HG02852 (cell line): Measurements from ENCODE around the gene SPATA33.

Source experiments
- ATAC-seq: cut with Tn5 transposase; IDR thresholded peaks from one replicate; pipeline ENCODE4 v1.9.1; 2021; ENCODE audit warnings: mild to moderate bottlenecking, moderate library complexity; ENCODE audit not compliant: unreplicated experiment

SPATA33 gene

DNA sequence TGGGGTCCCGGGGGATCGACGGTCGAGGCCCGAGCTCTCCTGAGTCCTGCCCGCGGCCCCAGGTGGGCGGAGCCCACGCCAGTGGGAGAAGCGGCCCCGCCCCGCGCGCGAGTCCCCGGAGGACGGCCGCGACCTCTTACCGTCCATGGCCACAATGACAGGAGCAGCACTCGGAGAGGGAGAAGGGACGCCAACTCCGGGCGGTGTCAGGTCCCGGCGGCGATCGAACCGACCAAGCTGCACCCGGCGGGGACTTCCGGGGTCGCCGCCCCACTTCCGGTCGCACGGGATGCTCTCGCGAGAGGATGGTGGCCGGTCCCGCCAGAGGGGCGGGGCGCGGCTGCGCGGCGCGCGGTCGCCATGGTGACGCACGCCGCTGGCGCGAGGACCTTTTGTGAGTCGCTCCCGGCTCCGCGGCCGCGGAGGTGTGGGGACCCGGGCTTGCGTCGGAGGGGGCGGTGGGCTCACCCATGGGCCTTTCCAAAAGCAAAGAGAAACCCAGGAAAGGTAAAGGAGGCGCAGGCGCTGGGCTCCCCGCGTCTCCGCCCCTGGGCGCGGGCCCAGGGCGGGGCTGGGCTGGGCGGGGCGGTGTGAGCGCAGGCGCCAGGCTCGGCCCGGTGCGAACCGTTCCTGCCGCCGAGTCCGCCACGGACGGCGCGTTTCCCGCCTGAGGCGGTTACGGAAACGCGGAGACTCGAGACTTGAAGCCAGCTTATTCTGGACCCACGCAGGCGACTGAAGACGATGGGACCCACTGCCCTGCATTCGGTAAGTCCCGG, at the start of gene SPATA33, which contains the start of gene CHMP1A:
TSS of gene SPATA33 (plus strand) at position 395 of the 779 bp plus-strand sequence. CDS start at position 471, 76 bp downstream.
TSS of gene CHMP1A (minus strand) at position 267 of the 779 bp plus-strand sequence. CDS start at position 147, 120 bp downstream.
- ATAC-seq: peak; percentile 90

DNA sequence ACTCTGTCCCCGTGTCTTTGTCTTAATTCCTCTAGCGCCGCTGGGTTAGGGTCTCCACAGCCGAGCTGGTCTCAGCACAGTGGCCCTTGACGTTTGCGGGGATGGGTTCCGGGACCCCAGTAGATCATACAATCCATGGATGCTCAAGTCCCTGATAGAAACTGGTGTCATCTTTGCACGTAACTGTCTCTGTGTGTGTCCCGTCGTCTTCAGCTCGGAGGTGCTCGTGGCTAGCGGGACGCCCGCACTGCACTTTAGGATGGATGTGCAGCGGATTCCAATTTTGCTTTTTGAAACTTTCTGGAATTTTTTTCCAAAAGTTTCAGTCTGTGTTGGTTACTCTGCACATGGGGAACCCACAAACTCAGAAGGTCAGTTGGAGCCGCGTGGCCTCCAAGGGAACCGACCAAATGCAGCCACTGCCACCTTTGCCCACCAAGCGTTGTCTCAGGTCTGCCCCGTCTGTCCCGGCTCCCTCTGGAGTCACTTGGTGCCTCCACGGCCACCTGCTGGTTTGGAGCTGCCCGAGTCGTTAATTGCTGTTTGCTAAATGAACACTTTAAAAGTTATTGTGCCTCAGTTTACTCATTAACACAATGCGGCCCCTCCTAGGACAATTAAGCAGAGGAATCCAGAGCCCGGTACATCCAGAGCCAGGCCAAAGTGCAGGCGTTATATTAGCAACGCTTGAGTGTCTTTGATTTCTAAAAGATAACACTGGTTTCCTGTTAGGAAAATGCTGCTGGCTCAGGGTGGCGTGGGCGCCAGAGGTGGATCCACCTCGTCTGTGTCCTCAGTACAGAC, 49.5 kb upstream of the SPATA33 start:
- ATAC-seq: no peak

DNA sequence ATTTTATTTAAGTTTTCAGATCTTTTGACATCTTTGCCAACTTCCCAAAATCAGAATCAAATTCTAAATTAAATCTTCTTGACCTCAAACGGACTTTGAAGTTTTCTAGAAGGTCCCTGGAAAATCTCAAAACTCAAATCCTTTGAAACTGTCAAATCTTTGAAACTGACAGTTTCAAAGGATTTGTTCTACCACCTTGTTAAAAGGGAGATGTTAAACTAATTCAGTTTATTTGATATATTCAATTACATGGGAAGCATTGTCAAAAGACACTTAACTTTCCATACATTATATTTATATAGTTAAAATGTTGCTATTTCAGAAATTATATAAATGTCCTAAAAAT, 47.6 kb upstream of the SPATA33 start:
- no peak for ATAC-seq

DNA sequence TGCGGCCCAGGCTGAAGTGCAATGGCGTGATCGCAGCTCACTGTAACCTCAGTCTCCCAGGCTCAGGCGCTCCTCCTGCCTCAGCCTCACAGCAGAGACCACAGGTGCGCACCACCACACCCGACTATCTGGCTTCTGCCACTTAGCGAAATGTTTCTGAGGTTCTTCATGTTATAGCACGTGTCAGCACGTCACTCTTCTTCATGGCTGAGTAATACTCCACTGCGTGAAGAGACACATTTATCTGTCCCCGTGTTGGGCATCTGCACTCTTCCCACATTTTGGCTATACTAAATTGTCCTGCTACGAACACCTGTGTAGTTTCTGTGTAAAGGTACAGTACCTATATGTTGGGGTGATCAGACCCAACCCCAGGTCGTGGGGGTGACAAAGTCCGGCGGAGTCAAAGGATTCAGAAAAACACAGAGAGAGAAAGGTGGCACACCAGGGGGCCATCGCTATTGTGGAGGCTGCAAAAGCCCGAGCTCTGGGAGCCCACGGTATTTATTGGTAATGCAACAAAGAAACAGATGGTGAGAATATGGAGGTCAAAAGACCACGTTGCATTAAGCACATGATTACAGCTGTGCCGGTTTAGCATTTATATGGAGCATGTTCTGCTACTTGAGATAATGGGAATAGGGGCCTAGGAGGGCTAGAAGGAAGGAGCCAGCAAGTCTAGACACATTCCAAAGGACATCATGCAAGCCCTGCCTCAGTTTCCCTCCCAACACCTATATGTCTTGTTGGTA, 45.0 kb upstream of the SPATA33 start:
- ATAC-seq: no peak

DNA sequence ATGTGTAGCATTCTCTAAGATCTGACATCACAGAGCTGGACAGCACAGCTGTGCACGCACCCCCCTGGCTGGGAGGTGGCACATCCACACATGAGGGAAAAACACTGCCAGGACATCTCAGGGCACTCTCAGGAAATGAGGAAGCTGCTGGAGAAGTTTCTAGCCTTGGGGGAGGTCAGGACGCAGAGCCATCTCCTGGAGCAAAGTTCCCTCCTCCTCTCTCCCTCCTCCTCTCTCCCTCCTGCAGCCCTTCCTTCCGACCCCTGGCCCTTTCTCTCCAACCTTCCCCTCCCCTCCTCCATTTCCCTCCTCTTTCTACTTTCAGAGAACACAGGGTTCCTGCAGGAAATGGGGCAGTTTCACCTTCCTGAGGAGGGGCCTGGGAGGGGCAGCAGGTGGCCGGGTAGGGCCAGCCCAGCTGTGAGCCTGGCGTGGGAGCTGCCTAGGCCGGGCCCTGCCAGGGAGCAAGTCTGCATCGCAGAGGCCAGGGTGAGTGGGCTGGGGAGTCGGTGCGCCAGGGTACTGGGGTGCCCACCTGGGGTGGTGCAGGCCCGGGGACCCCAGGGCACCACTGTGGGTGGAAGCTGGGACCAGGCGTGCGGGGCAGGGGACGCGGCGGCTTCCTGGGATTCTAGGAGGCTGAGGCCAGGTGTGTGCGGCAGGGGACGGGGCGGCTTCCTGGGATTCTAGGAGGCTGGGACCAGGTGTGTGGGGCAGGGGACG, 44.2 kb upstream of the SPATA33 start, which contains the start of gene DPEP1:
TSS of gene DPEP1 (plus strand) at position 412 of the 723 bp plus-strand sequence. CDS start 16,769 bp downstream, outside the sequence.
- no peak for ATAC-seq

DNA sequence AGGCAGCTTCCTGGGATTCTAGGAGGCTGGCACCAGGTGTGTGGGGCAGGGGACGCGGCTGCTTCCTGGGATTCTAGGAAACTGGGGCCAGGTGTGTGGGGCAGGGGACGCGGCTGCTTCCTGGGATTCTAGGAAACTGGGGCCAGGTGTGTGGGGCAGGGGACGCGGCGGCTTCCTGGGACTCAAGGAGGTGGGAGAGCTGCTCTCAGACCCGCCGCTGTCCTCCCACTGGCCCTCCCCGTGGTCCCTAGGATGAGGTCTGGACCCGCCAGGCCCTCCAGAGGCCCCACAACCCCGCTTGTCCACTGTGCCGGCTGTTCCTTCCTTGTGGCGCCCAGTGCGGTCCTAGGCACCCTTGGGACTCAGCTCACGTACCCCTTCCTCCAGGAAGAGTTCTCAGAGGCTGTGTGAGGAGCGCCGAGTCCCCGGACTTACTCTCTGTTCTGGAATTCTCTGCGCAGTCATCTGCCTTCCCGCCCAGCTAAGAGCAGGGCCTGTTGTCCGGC, 43.6 kb upstream of the SPATA33 start:
- no peak for ATAC-seq

DNA sequence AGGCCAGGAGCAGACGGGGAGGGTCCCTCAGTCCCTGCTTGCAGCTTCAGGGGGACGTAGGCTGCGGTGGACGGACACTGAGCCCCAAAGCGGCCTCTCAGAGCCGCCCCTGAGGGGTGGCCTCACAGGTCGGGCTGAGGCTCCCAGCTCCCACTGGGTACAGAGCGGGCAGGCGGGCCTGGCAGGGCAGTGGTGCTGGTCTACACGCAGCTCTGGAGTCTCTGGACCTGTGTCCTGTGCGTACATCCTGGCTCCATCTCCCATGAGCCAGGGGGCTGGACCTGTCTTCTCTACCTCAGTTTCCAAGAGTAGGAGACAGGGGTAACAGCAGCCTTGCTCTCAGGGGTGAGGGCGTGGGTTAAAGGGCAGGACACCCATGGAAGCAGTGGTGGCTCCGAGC, 42.5 kb upstream of the SPATA33 start:
- ATAC-seq: no peak

DNA sequence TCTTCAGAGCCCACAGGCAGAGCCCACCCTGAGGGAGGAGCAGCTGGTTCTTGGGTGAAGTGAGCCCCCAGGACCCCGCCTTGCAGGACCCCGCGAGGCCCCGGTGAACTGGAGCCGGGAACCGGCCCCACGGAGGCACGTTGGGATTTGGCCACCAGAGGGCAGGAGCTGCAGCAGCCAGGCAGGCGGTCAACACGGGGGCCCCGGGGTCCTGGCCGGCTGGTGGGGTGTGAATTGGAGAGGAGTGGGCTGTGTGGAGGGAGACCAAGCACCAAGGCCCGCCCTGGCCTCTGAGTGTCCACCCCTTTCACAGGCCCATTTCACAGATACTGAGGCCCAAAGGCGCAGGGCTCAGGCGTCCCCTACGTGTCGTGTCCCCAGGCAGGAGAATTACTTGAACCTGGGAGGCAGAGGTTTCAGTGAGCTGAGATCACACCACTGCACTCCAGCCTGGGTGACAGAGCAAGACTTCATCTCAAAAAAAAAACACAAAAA, 42.0 kb upstream of the SPATA33 start:
- no peak for ATAC-seq

DNA sequence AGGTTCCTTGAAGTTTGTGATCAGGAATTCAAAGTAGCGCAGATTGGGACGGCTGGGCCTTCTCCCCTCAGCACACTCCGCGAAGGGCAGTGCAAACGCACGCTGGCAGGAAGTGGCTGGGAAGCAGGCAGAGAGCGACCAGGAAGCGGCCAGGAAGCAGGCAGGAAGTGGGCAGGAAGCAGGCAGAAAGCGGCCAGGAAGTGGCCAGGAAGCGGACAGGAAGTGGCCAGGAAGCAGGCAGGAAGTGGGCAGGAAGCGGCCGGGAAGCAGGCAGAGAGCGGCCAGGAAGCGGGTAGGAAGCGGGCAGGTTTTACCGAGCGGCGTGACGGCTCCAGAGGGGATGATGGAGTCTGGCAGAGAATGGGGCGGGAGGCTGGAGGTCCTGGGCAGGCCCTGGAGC, 41.0 kb upstream of the SPATA33 start:
- ATAC-seq: no peak

DNA sequence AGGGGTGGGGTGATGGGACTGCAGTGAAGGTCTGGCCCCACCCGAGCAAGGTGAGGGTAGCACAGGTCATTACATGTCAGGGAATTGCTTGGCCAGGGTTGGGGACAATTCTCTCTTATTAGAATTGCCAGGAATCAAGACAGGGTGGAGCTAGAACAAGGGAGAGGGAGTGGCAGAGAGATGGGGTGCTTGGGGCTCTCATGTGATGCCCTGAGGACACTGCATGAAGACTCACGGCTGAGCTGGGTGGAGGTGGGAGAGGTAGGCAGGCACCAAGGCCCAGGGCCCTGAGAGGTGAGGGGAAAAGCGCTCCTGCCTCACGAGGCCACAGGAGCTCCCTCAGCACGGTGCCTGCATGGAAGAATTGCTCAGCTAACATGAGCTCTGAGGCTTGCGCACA, 40.6 kb upstream of the SPATA33 start:
- no peak for ATAC-seq

DNA sequence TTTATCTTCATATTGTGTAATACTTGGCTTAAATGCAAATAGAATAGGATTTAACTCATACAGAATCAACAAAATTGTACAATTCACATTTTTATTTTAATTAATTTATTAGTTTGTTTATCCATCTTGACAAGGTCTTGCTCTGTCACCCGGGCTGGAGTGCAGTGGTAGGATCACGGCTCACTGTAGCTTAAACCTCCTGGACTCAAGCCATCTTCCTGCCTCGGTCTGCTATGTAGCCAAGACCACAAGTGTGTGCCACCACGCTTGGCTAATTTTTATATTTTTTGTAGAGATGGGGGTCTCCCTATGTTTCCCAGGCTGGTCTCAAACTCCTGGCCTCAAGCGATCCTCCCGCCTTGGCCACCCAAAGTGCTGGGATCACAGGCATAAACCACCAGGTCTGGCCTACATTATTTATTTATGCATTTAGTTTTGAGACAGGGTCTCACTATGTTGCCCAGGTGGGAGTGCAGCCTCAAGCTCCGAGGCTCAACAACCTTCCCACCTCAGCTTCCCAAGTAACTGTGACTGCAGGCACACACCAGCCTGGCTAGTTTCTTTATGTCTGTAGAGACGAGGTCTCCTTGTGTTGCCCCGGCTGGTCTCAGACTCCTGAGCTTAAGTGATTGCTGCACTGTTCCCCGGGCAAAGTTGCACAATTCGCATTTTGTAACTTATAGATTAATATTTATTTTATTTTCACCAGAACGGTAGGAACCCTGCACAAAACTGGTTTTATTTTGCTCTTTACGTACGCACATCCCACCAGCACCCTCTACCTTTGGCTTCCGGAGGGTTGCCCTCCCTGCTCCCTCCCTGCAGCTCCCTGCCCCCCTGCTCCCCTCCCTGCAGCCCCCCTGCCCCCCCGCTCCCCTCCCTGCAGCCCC, 39.3 kb upstream of the SPATA33 start:
- no peak for ATAC-seq

DNA sequence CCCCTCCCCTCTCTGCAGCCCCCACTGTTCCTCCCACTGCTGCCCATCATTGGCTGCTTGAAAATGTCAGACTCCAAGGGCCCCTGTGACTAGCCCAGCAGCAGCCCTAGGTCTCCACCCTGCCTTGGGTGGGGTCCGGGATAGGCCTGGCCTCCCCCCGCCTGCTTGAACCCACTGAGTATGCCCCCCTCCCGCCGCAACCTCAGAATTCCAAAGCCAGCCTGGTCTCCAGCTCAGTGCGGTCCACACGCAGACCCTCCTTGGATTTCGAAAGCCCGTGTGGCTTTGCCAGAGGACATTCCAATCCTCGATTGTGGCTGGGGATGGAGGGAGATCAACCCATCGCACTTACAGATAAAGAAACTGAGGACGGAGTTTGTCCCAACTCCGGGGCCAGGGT, 37.8 kb upstream of the SPATA33 start:
- no peak for ATAC-seq

DNA sequence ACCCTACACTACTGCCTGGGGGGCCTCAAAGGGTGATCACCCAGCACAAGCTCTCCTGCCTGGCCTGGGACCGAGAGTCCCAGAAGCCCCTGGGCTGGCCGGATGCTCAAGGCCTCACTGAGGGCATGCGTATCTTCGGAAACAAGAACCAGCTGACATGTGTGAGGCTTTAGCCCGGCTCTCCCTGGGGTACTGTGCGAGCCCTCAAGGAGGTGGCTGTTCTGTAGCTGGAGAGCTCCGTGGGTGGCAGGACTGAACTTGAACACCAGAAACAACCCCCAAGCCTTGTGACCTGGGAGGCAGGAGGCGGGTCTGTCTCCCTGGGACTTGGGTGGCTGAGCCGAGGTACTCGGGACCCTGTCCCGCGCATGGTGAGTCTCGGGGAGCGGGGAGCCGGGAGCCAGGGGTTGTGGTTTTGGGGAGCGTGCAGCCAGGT, 37.2 kb upstream of the SPATA33 start:
- no peak for ATAC-seq

DNA sequence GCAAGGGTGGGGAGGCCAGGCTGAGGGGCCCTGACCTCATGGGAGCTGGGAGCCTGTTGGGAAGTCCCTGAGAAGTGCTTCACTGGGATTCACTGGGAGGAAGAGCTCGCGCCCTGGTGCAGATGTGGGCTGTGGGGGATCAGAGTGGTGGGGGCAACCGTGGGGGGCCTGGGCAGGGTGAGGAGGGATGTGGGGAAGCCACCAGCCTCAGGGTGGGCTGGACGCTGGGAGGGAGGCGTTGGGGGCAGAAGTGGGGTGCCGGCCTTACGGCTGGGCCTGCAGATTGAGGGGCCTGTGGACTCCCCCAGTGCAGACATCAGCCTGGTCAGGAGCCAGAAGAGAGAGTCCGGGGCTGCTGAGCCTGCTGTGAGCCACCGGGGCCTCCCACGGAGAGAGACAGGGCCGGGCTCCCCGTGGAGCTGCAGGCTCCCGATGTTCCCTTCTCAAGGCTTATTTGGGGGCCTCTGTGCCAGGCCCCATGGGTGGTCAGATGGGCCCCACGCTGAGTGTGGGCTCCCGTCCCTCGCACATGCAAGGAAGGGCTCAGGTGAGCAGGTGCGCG, 36.4 kb upstream of the SPATA33 start:
- no peak for ATAC-seq

DNA sequence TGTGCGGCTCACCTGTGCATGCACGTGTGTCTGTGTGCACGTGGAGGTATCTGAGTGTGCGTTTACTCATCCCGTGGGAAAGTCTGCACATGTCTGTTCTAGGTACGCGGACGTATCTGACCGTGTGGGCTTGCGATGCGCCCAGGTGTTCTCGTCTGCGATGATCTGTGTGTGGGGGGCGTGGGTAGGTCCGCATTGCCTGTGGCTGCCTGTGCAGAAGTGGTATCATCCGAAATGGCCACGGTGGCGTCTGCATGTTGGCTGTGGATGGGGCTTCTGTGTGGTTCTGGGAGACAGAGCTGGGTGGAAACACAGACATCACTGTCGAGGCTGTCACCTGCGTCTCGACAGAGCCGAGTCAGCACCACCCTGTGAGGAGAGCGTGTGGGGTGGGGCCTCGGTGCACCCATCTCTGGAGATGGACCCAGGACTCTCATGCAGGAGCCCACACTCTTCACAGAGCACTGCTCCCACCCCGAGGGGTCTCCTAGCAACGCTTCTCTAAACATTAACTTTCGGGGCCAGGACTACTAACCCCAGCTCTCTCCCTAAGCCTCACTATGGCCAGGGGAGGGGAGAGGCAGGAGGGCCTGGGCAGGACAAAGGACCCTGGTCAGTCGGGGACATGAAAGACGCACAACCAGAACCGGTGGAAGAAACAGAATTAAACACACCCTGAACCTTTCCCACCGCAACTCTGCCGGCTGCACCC, 35.8 kb upstream of the SPATA33 start:
- no peak for ATAC-seq

DNA sequence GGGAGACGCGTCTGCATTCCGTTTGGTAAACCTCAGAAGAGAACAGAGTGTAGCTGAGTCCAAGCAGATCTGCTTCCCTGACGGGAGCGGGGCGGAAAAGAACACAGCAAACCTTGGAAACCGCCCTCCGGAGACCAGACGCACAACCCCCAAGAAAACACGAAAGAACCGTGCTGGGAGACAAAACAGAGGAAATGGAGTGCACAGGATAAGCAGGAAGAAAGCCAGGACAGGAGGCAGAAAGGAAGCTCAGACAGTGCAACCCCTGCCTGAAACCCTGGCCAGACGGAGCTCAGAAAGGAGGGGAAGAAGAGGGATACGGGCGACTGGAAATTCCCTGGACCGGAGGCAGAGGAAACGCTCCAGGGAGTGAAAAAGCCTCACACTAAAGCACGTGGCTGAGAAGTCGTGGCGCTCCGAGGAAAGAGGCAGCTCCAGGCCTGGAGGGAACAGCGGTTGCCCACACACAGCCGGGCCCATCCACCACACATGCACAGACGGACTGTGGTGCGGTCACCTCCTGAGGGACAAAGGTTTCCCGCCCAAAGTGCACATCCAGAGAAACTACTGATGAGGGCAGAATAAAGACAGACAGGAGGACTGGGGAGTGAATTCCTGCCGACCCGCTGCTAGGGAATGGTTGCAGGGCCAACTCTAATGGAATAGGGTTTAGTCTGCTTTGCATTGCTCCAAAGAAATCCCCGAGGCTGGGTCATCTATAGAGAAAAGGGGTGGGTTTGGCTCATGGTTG, 34.0 kb upstream of the SPATA33 start:
- ATAC-seq: no peak
